Motor neuron (in vitro differentiated cells): ENCODE data around the gene MBD3L1. TPM values are rescaled to one million over a fixed set of nuclear protein-coding genes. Genes with fewer than 3 reads are reported as not detected.
A peak's percentile ranks its signal among the peaks of the same experiment; 100 is the strongest.

Experiments
- ATAC-seq, 8 experiments: fragments of 200-7000 bp; cut with Tn5 transposase; replicated peaks in 6 of 8; 2 replicates each; pipeline ENCODE4 v1.8.0; 2021; ENCODE audit warnings: mild to moderate bottlenecking in 8 of 8, moderate library complexity in 8 of 8
- H3K27ac ChIP-seq, 2 donors: fragments of 250-450 bp; sonication (Bioruptor Pico); 2 replicates each; pipeline ENCODE4 v1.9.0; 2021; ENCODE audit warnings: antibody characterized with exemption in 2 of 2, mild to moderate bottlenecking in 2 of 2, moderate library complexity in 1 of 2
- H3K4me1 ChIP-seq, 2 donors: fragments of 250-450 bp; sonication (Bioruptor Pico); replicated peaks in 1 of 2; 2 replicates each; pipeline ENCODE4 v1.6.1; 2021; ENCODE audit warnings: antibody characterized with exemption in 2 of 2, mild to moderate bottlenecking in 2 of 2, moderate library complexity in 1 of 2
- H3K4me3 ChIP-seq, 5 donors: fragments of 250-450 bp; sonication (Bioruptor Pico); 2 replicates each; pipeline ENCODE4 v1.9.0; 2021; ENCODE audit warnings: antibody characterized with exemption in 5 of 5, mild to moderate bottlenecking in 5 of 5, moderate library complexity in 4 of 5
- WGBS, 10 experiments: fragments of 450-650 bp; shearing (Covaris generic); methylation state at CpG; one replicate each; pipeline ENCODE4 v1.0.0; 2022; 5-methylcytosine and 5-hydroxymethylcytosine counted together
- in situ Hi-C, 9 experiments: fragments of 400-800 bp; cut with MboI; loops; one replicate each; pipeline ENCODE4 v1.15.0; 2021; ENCODE audit warnings: low sequenced_read_pairs in 9 of 9, low pct_unique_long_range_greater_than_20kb in 2 of 9; ENCODE audit not compliant: unreplicated experiment in 9 of 9
- total RNA-seq, 8 experiments: library from RNA; unstranded; fragments of 300-600 nt; gene quantifications; 2 replicates each; pipeline versions ENCODE4 v1.2.3 to v1.2.4, GENCODE V29; 2022

MBD3L1 gene
- total RNA-seq: not detected

DNA sequence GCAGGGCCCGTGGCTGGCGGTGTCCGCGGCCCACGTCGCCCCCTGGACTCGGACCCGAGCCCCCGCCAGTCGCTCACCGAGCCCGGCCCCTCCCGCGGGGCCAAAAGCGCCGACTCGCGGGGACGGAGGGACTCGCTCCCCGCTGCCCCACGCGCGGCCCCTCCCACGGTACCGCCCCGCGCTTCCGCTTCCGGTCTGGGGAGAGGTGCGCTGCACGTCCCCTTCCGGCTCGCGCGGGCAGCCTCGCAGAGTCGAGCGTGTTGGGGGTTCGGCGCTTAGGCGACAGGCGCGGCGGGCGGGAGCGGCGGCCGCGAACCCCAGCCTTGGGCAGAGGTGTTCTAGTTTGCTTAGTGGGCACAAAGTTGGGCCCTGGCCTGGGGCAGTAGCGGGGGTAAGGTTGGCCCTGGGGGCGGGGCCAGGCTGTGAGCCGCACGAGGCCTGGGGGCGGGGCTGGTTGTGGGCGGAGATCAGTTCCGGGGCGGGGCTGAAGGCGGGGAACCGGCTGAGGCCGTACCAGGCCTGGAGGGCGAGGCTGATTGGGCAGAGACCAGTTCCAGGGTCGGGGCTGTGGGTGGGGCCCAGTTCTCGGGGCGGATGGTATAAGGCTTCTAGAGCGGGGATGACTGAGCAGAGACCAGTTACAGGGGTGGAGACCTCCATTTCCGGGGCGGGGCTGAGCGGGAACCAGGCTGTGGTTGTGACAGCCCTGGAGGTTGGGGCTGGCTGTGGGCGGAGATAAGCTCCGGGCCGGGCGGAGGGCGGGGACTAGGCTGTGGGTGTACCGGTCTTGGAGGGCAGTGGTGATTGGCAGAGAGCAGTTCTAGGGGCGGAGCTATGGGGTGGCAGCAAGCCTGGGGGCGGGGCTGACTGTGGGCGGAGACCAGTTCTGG is at the start of gene MBD3L1, which contains the start of gene ZNF558:
TSS of gene MBD3L1 (plus strand) at position 246 of the 890 bp plus-strand sequence. CDS start 10,302 bp downstream, outside the sequence.
TSS of gene ZNF558 (minus strand) at position 173 of the 890 bp plus-strand sequence. CDS start 9,645 bp downstream, outside the sequence.
- Histone ChIP-seq H3K27ac (peak within 1 kb of the TSS; percentile 82 to 97), H3K4me1 (no peaks in the 10 kb centered on the region), H3K4me3 (peak within 1 kb of the TSS; percentile 12 to 98 (median 44))
- WGBS, 10 experiments: 80% methylated on average over 1 of the region's 78 CpGs; no CpG with 5 or more reads in 9 of the 10 experiments
- peak; percentile 42 to 91 (median 86) for ATAC-seq
- in situ Hi-C loops: no loop called here

DNA sequence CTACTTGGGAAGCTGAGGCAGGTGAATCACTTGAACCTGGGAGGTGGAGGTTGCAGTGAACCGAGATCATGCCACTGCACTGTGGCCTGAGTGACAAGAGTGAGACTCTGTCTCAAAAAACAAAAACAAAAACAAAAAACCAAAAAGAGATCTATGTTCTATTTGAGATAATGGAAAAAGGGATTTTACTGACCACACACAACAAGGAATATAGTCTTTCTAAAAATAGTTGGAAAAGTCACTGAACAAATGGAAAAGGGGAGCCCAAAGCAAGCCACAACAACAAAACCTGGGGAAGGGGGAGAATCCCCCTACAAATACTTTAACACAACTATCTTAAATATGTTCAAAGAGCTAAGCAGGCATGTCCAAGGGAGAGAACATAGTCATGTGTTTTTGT is 37.4 kb upstream of the MBD3L1 start:
- Histone ChIP-seq H3K4me3 (no peak overlapping the region), H3K27ac (no peak overlapping the region), H3K4me1 (no peaks in the 10 kb centered on the region)
- in situ Hi-C loops: no loop called here
- 0 to 20% (median 6%) methylated on average over 1 of the region's 1 CpG; no CpG with 5 or more reads in 4 of the 10 experiments for WGBS, 10 experiments
- ATAC-seq: no peak

DNA sequence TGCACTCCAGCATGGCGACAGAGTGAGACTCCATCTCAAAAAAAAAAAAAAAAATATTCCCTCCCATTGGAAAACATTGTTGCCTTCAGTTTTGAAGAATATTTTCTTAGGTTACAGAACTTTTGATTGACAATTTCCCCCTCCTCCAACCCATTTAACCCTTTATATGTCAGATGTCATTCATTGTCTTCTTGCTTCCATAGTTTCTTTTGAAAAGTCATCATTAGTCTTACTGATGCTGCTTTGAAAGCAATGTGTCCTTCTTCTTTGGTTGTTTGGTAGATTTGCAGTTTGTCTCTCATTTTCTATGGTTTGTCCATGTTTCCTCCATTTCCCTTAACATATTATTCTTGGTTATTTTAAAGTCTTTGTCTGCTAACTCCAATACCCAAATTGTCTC is 25.5 kb upstream of the MBD3L1 start:
- no peaks in the 10 kb centered on the region for H3K4me1 ChIP-seq
- in situ Hi-C loops: no loop called here
- 14 to 60% (median 54%) methylated on average over 1 of the region's 1 CpG; no CpG with 5 or more reads in 6 of the 10 experiments for WGBS, 10 experiments
- ATAC-seq: no peak
- H3K4me3 ChIP-seq: no peak overlapping the region
- H3K27ac ChIP-seq: no peak overlapping the region

DNA sequence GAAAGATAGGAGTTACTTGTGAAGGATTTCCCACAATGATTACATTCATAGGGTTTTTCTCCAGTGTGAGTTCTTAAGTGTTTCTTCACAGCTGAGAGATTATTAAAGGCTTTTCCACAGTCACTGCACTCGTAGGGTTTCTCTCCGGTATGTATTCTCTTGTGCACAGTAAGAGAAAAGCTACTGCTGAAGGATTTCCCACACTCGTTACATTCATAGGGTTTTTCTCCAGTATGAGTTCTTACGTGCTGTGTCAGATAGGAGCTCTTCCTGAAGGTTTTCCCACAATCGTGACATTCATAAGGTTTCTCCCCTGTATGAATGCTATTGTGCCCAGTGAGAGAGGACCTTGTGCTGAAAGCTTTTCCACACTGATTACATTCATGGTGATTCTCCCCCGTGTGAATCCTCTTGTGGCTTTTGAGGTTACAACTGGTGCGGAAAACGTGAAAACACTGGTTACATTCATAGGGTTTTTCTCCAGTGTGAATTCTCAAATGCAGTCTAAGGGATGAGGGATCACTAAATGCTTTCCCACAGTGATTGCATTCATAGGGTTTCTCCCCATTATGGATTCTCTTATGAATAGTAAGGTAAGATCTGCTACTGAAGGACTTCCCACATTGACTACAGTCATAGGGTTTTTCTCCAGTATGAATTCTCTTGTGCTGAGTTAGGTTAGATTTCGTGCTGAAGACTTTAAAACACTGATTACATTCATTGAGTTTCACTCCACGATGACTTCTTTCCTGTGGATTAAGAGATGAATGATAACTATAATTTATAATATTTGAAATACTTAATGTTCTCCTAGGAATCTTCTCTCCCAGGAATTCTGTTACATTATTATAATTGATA is 20.6 kb upstream of the MBD3L1 start:
- Histone ChIP-seq H3K27ac (no peak overlapping the region), H3K4me1 (no peaks in the 10 kb centered on the region), H3K4me3 (no peak overlapping the region)
- no peak for ATAC-seq
- 14 to 84% (median 64%) methylated on average over 1 to 9 of the region's 10 CpGs for WGBS, 10 experiments
- in situ Hi-C loops: no loop called here

DNA sequence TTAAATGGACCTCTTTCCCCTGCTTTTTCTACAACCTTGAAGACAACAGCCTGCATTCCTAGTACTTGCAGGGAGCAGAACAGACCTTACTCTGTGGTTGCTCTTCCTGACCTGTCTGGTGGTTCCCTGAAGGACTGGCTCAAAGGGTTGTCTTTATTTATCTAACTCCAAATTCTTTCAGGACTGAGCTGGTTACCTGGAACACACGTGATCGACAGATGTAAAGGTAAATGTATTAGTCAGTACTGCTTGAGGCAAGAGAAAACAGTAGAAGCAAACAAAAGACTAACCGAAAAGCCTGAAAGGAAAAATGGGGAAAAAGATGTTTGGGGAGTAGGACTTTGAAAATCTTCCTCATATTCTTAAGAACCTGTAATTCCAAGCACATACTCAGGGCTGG is 18.0 kb upstream of the MBD3L1 start:
- in situ Hi-C loops: no loop called here
- no peak for ATAC-seq
- H3K4me1 ChIP-seq: no peaks in the 10 kb centered on the region
- H3K4me3 ChIP-seq: no peak overlapping the region
- no peak overlapping the region for H3K27ac ChIP-seq
- 49 to 94% (median 80%) methylated on average over 1 to 3 of the region's 3 CpGs; no CpG with 5 or more reads in 2 of the 10 experiments for whole genome bisulfite sequencing, 10 experiments

DNA sequence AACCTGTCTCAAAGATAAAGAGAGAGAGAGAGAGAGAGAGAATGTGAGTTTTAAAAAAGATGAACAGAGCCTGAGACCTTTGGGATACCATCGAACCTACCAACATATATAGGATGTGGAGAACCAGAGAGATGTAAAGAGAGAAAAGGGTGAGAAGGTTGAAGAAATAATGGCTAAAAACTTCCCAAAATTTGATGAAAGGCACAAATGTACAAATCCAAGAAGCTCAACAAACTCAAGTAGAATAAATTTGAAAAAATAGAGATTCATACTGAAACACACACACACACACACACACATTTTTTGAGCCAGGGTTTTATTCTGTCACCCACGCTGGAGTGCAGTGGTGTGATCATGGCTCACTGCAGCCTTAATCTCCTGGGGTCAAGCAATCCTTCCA is 16.4 kb upstream of the MBD3L1 start:
- no peak overlapping the region for H3K4me3 ChIP-seq
- in situ Hi-C loops: no loop called here
- 29 to 100% (median 67%) methylated on average over 1 to 2 of the region's 2 CpGs; no CpG with 5 or more reads in 3 of the 10 experiments for WGBS, 10 experiments

DNA sequence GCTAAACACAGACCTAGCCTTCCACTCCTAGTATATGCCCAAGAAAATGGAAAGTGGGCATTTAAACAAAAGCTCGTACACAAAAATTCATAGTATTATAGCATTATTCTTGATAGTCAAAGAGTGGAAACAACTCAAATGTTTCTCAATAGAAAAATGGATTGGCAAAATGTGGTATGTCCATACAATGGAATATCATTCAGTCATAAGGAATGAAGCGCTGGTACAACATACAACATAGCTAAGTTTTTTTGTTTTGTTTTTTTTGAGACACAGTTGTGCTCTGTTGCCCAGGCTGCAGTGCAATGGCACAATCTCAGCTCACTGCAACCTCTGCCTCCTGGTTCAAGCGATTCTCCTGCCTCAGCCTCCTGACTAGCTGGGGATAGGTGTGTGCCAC is 11.9 kb upstream of the MBD3L1 start:
- 33 to 84% (median 74%) methylated on average over 1 to 3 of the region's 3 CpGs; no CpG with 5 or more reads in 1 of the 10 experiments for WGBS, 10 experiments
- Histone ChIP-seq H3K4me3 (no peak overlapping the region), H3K27ac (no peak overlapping the region), H3K4me1 (no peaks in the 10 kb centered on the region)
- in situ Hi-C loops: no loop called here
- ATAC-seq: no peak

More for the DNA sequence above, 16.4 kb upstream of the MBD3L1 start:
- Histone ChIP-seq H3K27ac (no peak overlapping the region), H3K4me1 (no peaks in the 10 kb centered on the region)
- no peak for ATAC-seq

DNA sequence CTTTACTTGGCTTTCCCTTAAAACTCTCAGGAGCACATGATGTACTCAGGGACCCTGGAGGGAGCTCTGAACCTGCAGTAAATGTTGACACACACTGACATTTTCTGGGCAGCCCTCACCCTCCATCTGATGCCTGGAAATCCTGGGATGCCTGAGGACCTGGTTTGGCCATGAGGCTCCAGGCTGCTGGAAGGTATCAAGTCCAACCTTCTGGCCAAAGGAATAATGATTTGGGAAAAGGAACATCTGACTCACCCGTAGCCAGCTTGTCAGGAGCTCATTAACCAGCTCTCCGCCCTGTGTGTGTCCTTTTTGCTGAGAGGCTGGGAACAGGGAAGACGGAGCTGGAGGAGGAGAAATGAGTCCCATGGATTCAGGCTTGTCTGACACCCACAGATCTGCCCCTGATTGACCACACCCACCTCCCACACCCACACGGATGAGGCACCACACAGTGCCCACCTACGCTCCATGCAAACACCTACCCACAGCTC is 10.4 kb upstream of the MBD3L1 start:
- H3K4me3 ChIP-seq: no peak overlapping the region
- in situ Hi-C loops: no loop called here
- H3K4me1 ChIP-seq: no peaks in the 10 kb centered on the region
- 36 to 83% methylated on average over 2 to 3 of the region's 5 CpGs; no CpG with 5 or more reads in 8 of the 10 experiments for WGBS, 10 experiments
- no peak overlapping the region for H3K27ac ChIP-seq
- ATAC-seq: no peak

DNA sequence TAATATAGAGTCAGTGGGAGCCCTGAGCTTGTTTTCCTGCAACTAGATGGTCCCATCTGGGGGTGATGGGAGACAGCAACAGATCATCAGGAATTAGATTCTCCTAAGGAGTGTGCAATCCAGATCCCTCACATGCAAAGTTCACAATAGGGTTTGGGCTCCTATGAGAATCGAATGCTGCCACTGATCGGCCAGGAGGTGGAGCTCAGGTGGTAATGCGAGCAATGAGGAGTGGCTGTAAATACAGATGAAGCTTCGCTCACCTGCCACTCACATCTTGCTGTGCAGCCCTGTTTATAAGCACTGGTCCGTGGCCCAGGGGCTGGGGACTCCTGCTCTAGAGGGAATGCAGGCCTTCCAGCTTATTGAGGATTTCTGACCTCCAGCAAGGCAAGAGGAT is 5.8 kb upstream of the MBD3L1 start:
- 0 to 80% methylated on average over 1 of the region's 5 CpGs; no CpG with 5 or more reads in 8 of the 10 experiments for WGBS, 10 experiments
- no peak for ATAC-seq
- Histone ChIP-seq H3K27ac (no peak overlapping the region), H3K4me1 (no peaks in the 10 kb centered on the region), H3K4me3 (no peak overlapping the region)
- in situ Hi-C loops: no loop called here

DNA sequence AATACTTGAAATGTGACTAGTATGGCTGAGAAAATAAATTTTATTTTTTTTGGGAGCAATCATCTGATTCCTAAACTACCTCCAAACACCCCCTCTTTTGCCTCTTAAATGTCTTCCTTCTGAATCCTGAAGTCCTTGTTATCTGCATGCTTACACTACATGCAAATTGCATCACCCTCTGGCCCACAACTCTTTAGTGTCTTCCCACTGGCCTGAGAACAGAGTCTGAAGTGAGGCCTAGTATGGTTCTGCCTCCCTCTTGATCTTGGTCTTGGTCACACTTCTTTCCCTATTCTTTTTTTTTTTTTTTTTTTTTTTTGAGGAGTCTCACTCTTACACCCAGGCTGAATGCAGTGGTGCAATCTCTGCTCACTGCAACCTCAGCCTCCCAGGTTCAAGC is 4.9 kb upstream of the MBD3L1 start:
- in situ Hi-C loops: no loop called here
- Histone ChIP-seq H3K4me3 (no peak overlapping the region), H3K4me1 (no peaks in the 10 kb centered on the region), H3K27ac (no peak overlapping the region)
- no peak for ATAC-seq

DNA sequence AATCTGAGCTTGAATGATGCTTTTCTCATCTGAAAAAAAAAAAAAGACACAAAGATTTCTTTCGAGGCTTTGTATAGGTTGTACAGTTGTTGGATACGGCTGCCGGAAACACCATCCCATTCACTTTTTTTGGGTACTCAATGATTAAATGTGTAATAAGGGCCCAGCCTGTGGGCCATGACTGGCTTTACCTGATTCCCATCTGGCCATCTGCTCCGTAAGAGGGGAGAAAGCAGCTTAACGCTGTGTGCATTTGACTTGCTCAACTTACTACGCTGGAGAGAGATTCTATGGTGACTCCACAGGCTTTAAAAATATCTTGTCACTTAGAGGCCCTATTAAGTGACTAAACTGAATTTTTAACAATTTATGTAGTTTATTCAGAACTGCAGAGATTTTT is 804 bp upstream of the MBD3L1 start:
- ATAC-seq: no peak
- H3K27ac ChIP-seq: peak overlapping the region in 1 of 2 donors; percentile 97
- 10 to 100% (median 70%) methylated on average over 1 to 6 of the region's 6 CpGs; no CpG with 5 or more reads in 2 of the 10 experiments for WGBS, 10 experiments
- no peaks in the 10 kb centered on the region for H3K4me1 ChIP-seq
- in situ Hi-C loops: no loop called here
- H3K4me3 ChIP-seq: peak overlapping the region in 4 of 5 donors; percentile 42 to 98 (median 67)

DNA sequence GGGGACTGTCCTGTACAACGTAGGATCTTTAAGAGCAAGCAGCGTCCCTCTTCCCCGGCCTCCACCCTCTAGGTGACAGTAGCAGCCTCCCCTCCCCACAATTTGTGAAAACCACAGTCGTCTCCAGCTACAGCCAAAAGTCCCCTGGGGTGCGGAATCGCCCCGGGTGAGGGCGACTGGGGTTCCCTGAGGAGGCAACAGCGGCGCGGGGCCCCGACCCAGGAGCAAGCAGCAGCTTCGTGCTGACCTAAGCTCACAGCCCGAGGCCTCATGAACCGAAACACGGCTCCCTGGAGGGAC is 395 bp upstream of the MBD3L1 start:
- H3K4me3 ChIP-seq: peak overlapping the region; percentile 12 to 98 (median 44)
- peak overlapping the region; percentile 82 to 97 for H3K27ac ChIP-seq
- 7 to 20% methylated on average over 1 to 3 of the region's 16 CpGs; no CpG with 5 or more reads in 8 of the 10 experiments for WGBS, 10 experiments
- in situ Hi-C loops: no loop called here
- H3K4me1 ChIP-seq: no peaks in the 10 kb centered on the region
- ATAC-seq: peak in 4 of 8 experiments; percentile 3 to 12 (median 10)

DNA sequence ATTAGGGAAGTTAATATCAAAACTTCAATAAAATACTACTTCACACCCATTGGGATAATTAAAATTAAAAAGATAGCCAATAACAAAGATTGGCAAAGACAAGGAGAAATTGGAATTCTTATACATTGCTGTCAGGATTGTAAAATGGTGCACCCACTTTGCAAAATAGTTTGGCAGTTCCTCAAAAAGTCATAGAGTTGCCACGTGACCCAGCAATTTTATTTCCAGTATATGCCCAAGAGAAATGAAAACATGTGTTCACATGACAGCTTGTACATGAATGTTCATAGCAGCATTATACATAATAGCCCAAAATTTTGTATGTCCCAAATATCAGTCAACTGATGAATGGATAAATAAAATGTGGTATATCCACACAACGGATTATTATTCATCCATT is 3.3 kb downstream of the MBD3L1 start:
- in situ Hi-C loops: no loop called here
- WGBS, 10 experiments: 0 to 73% (median 20%) methylated on average over 1 to 2 of the region's 2 CpGs; no CpG with 5 or more reads in 1 of the 10 experiments
- ATAC-seq: no peak

More for the DNA sequence above, 3.3 kb downstream of the MBD3L1 start:
- Histone ChIP-seq H3K4me3 (no peak overlapping the region), H3K4me1 (no peaks in the 10 kb centered on the region), H3K27ac (no peak overlapping the region)
